BJ (cell line): ENCODE data around the gene MSN. TPM values are rescaled to one million over a fixed set of nuclear protein-coding genes. Genes with fewer than 3 reads are reported as not detected.

Source experiments
- CTCF ChIA-PET: fragments of 350-600 bp; formaldehyde crosslinking; extraction: SDS; loops from one replicate; lab custom pipeline; 2021; ENCODE audit warnings: antibody characterized with exemption, inconsistent platforms; lab: Yijun Ruan, JAX
- POLR2A ChIA-PET: fragments of 300-600 bp; sonication (Branson Sonifier 250); formaldehyde crosslinking; extraction: SDS; loops from one replicate; lab custom pipeline; 2021; ENCODE audit warnings: antibody characterized with exemption; lab: Charles Lee
- DNase-seq: peaks from one replicate; pipeline ENCODE4 v3.0.0-alpha.2; 2011; ENCODE audit warnings: low read depth
- H3K27me3 ChIP-seq: 2 replicates; pipeline ENCODE4 v1.6.0; 2011; ENCODE audit warnings: low read length; ENCODE audit not compliant: control insufficient read depth, insufficient read depth
- H3K36me3 ChIP-seq: 2 replicates; pipeline ENCODE4 v1.5.1; 2011; ENCODE audit warnings: low read length; ENCODE audit not compliant: control insufficient read depth, insufficient read depth
- H3K4me3 ChIP-seq: 2 replicates; pipeline ENCODE4 v1.5.1; 2011; ENCODE audit warnings: low read depth, mild to moderate bottlenecking, control low read depth, low read length
- polyA plus RNA-seq: library from polyadenylated mRNA; depleted of rRNA; stranded (reverse); fragments of >200 nt; gene quantifications from 2 replicates; pipeline ENCODE4 v1.2.3, GENCODE V29; 2011
- TF ChIP-seq, protein P1 (sequence below): IDR thresholded peaks from 2 replicates; pipeline ENCODE4 v1.5.1; 2011; ENCODE audit warnings: low read depth, mild to moderate bottlenecking, control low read depth, inconsistent platforms, low read length, moderate library complexity; ENCODE audit not compliant: insufficient read depth

Gene MSN
- polyA plus RNA-seq, 1 experiment, result 494 TPM

- Histone ChIP-seq H3K36me3 (no peaks in the 10 kb centered on the region), H3K4me3 (no peak overlapping the region), H3K27me3 (no peaks in the 10 kb centered on the region)
- TF ChIP-seq, protein P1, sequence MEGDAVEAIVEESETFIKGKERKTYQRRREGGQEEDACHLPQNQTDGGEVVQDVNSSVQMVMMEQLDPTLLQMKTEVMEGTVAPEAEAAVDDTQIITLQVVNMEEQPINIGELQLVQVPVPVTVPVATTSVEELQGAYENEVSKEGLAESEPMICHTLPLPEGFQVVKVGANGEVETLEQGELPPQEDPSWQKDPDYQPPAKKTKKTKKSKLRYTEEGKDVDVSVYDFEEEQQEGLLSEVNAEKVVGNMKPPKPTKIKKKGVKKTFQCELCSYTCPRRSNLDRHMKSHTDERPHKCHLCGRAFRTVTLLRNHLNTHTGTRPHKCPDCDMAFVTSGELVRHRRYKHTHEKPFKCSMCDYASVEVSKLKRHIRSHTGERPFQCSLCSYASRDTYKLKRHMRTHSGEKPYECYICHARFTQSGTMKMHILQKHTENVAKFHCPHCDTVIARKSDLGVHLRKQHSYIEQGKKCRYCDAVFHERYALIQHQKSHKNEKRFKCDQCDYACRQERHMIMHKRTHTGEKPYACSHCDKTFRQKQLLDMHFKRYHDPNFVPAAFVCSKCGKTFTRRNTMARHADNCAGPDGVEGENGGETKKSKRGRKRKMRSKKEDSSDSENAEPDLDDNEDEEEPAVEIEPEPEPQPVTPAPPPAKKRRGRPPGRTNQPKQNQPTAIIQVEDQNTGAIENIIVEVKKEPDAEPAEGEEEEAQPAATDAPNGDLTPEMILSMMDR, result no peak
- CTCF ChIA-PET, result no interaction called here
- POLR2A ChIA-PET, result interaction anchor here (0.6 kb wide), 1 partner anchor 9 kb away, joined by 3 read pairs; no protein-coding TSS in a partner anchor
- DNase-seq, result no peak
These were observed 14.4 kb downstream of the MSN start for GRCh38 chrX:65681810-65682209.

DNA sequence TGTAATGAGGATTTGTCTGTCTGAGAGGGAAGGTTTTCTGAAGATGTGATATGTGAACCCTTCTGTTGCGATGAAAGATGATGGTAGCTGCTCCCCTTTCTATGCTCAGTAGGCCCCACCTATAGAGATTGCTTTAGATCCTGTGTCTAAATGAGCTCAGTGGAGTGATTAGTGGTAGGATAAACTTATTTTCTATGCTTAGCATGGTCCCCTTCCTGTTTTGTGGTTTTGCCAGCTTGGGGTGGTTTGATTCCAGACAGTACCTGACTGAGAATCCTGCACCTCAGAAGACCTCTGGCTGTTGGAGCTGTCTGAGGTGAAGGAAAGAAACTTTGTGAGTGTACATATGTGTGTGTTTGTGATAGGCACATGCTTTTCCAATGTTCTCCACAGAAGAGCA, 17.7 kb downstream of the MSN start:
- ChIA-PET POLR2A (no interaction called here), CTCF (interaction anchor here (1.0 kb wide), 1 partner anchor 10 kb away, joined by 3 read pairs; no protein-coding TSS in a partner anchor)
- H3K4me3 ChIP-seq, result no peak overlapping the region
- H3K36me3 ChIP-seq, result no peaks in the 10 kb centered on the region
- no peaks in the 10 kb centered on the region for H3K27me3 ChIP-seq
- no peak for DNase-seq
- TF ChIP-seq, protein P1, result no peak

DNA sequence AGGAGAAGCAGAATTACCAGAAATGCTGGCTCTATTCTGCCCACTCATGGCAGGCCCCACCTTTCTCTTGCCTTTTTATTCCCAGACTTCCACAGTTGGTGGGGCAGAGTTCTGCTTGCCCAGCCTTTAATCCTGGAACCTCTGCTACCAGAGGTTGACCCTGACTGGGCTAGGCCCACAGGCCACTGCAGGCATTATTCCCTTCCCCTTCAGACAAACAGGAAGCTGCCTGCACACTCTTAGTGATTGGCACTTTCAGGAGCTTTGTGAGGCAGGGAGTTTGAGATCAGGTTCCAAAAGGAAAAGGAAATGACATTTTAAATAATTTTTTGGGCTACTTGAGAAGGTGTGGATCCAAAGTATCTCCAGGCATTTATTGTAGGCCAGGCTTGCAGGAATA, 18.8 kb downstream of the MSN start:
- CTCF ChIA-PET, result no interaction called here
- Histone ChIP-seq H3K36me3 (no peaks in the 10 kb centered on the region), H3K27me3 (no peaks in the 10 kb centered on the region), H3K4me3 (no peak overlapping the region)
- POLR2A ChIA-PET, result no interaction called here
- TF ChIP-seq, protein P1, result no peak
- DNase-seq, result no peak

DNA sequence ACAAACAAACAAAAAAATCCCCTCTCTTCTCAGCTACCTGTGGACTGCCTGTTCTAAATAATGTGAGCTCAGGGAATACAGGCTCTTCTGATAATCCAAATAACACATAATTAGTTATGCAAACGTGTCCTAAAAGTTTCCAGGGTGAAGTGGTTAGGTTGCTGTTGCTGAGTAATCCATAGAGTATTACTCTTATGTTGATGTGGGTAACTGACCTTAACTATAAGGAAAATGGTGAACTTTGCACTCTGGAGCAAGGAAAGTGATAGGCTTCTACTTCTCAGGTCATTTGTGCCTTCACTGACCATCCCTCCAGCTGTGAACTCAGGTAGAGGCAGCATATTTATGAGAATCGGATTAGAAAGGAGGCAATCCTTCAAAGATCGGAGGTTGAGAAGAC, 19.9 kb downstream of the MSN start:
- no peak overlapping the region for H3K4me3 ChIP-seq
- H3K36me3 ChIP-seq, result no peaks in the 10 kb centered on the region
- ChIA-PET CTCF (no interaction called here), POLR2A (no interaction called here)
- DNase-seq, result no peak
- TF ChIP-seq, protein P1, result no peak
- no peaks in the 10 kb centered on the region for H3K27me3 ChIP-seq

GRCh38 chrX:65688403-65688871, 21.0 kb downstream of the MSN start:
- no peaks in the 10 kb centered on the region for H3K27me3 ChIP-seq
- TF ChIP-seq, protein P1, result no peak
- ChIA-PET CTCF (no interaction called here), POLR2A (no interaction called here)
- DNase-seq, result no peak
- H3K4me3 ChIP-seq, result no peak overlapping the region
- no peaks in the 10 kb centered on the region for H3K36me3 ChIP-seq
